DMS53 (cell line): Measurements from ENCODE around the gene ITCH.
"Not testable (repeated sequence)": the region's sequence is repeated elsewhere in the genome, so short reads cannot be mapped to it uniquely, and the experiment has no call there.

Source experiments
- DNase-seq: peaks from one replicate; lab custom pipeline; 2025; lab: John Stamatoyannopoulos, UW

Gene ITCH

GRCh38 chr20:34343458-34344211, 19.4 kb upstream of the ITCH start:
- DNase-seq, result peak; percentile 16

GRCh38 chr20:34344238-34344637, 18.8 kb upstream of the ITCH start:
- DNase-seq, result no peak

GRCh38 chr20:34345402-34345736, 17.7 kb upstream of the ITCH start:
- no peak for DNase-seq

- not testable (repeated sequence) for DNase-seq
Observed at GRCh38 chr20:34345839-34346532, 17.1 kb upstream of the ITCH start.

- DNase-seq, result not testable (repeated sequence)
Observed at GRCh38 chr20:34346533-34346865, 16.6 kb upstream of the ITCH start.

- DNase-seq, result no peak
Observed at GRCh38 chr20:34347571-34347970, 15.5 kb upstream of the ITCH start.

- no peak for DNase-seq
Observed at GRCh38 chr20:34350095-34350494, 13.0 kb upstream of the ITCH start.

GRCh38 chr20:34353467-34353866, 9.6 kb upstream of the ITCH start:
- not testable (repeated sequence) for DNase-seq

- peak; percentile 13 for DNase-seq
Observed at GRCh38 chr20:34355427-34355826, 7.6 kb upstream of the ITCH start.

- DNase-seq, result not testable (repeated sequence)
Observed at GRCh38 chr20:34359729-34360128, 3.3 kb upstream of the ITCH start.

- no peak for DNase-seq
Observed at GRCh38 chr20:34362502-34363061, 491 bp upstream of the ITCH start.

GRCh38 chr20:34363465-34364222, 571 bp downstream of the ITCH start:
- DNase-seq, result peak; percentile 64

GRCh38 chr20:34364223-34364506, 1.1 kb downstream of the ITCH start:
- DNase-seq, result no peak

GRCh38 chr20:34365765-34366213, 2.7 kb downstream of the ITCH start:
- no peak for DNase-seq

GRCh38 chr20:34367155-34367554, 4.1 kb downstream of the ITCH start:
- DNase-seq, result no peak

GRCh38 chr20:34367911-34368310, 4.8 kb downstream of the ITCH start:
- DNase-seq, result not testable (repeated sequence)

- DNase-seq, result no peak
Observed at GRCh38 chr20:34368547-34368946, 5.5 kb downstream of the ITCH start.

GRCh38 chr20:34369265-34369664, 6.2 kb downstream of the ITCH start:
- DNase-seq, result no peak

GRCh38 chr20:34370062-34370461, 7.0 kb downstream of the ITCH start:
- no peak for DNase-seq

- DNase-seq, result no peak
Observed at GRCh38 chr20:34373445-34373844, 10.4 kb downstream of the ITCH start.

- no peak for DNase-seq
Observed at GRCh38 chr20:34374209-34374760, 11.2 kb downstream of the ITCH start.

GRCh38 chr20:34375977-34376430, 12.9 kb downstream of the ITCH start:
- peak; percentile 77 for DNase-seq
